Parathyroid adenoma (tissue), 2 donors: Measurements from ENCODE around the gene CFAP221.

Experiments
- H2AFZ ChIP-seq: fragments of 300-600 bp; sonication (generic); one replicate; pipeline ENCODE4 v1.7.0; 2017; ENCODE audit warnings: antibody characterized with exemption, mild to moderate bottlenecking
- H3K27ac ChIP-seq: fragments of 300-600 bp; sonication (generic); one replicate; pipeline ENCODE4 v1.7.0; 2017
- H3K27me3 ChIP-seq: fragments of 300-600 bp; sonication (generic); one replicate; pipeline ENCODE4 v1.7.0; 2017; ENCODE audit warnings: low read length; ENCODE audit not compliant: control insufficient read depth, insufficient read depth
- H3K36me3 ChIP-seq: fragments of 300-600 bp; sonication (generic); one replicate; pipeline ENCODE4 v1.7.0; 2017; ENCODE audit warnings: low read length; ENCODE audit not compliant: control insufficient read depth, insufficient read depth
- H3K4me1 ChIP-seq: fragments of 300-600 bp; sonication (generic); one replicate; pipeline ENCODE4 v1.7.0; 2017; ENCODE audit warnings: control low read depth
- H3K4me2 ChIP-seq: fragments of 300-600 bp; sonication (generic); one replicate; pipeline ENCODE4 v1.7.0; 2017; ENCODE audit warnings: low read length
- H3K4me3 ChIP-seq: fragments of 300-600 bp; sonication (generic); one replicate; pipeline ENCODE4 v1.7.0; 2017; ENCODE audit warnings: low read depth, low read length
- H3K79me2 ChIP-seq: fragments of 300-600 bp; sonication (generic); one replicate; pipeline ENCODE4 v1.7.0; 2017; ENCODE audit warnings: control low read depth
- H3K9ac ChIP-seq: fragments of 300-600 bp; sonication (generic); one replicate; pipeline ENCODE4 v1.7.0; 2017; ENCODE audit warnings: mild to moderate bottlenecking
- H3K9me3 ChIP-seq: fragments of 300-600 bp; sonication (generic); one replicate; pipeline ENCODE4 v1.7.0; 2017; ENCODE audit warnings: low read length; ENCODE audit not compliant: control insufficient read depth
- CTCF ChIP-seq: fragments of 300-600 bp; sonication (generic); IDR thresholded peaks from one replicate; pipeline ENCODE4 v1.7.0; 2017; ENCODE audit warnings: antibody characterized with exemption, mild to moderate bottlenecking
- donor health status: primary hyperparathyroidism.

The CFAP221 gene

GRCh38 chr2:119700866-119701265 is 156.6 kb downstream of the CFAP221 start:
- Histone ChIP-seq H3K9me3 (no peaks in the 10 kb centered on the region), H2AFZ (no peak overlapping the region), H3K4me2 (no peak overlapping the region), H3K79me2 (no peaks in the 10 kb centered on the region), H3K27me3 (no peaks in the 10 kb centered on the region), H3K36me3 (no peaks in the 10 kb centered on the region), H3K9ac (no peak overlapping the region), H3K4me1 (peaks cover 11% of the 10 kb centered on the region), H3K27ac (no peak overlapping the region), H3K4me3 (no peak overlapping the region)
- no peak for TF ChIP-seq CTCF

DNA sequence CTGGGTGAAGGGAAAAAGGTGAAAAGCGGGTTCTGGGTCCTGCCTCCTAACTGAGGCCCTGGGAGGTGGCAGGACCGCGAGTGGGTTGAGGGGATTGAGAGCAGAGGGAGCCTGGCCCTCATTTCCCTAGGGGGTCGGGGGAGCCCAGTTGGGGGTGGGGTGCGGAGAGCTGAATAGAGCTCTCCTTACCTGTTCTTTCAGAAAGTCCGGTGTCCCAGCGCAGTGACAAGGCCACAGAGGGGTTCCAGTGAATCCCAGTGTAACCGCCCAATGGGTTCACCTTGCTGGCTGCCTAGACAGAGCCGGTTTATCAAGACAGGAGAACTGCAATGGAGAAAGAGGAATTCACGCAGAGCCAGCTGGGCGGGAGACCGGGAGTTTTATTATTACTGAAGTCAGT is 157.1 kb downstream of the CFAP221 start:
- H3K4me2 ChIP-seq: no peak overlapping the region
- H3K79me2 ChIP-seq: no peaks in the 10 kb centered on the region
- H3K4me1 ChIP-seq: peaks cover 7% of the 10 kb centered on the region
- no peaks in the 10 kb centered on the region for H3K36me3 ChIP-seq
- no peak overlapping the region for H3K9ac ChIP-seq
- TF ChIP-seq CTCF: no peak
- H3K9me3 ChIP-seq: no peaks in the 10 kb centered on the region
- H3K4me3 ChIP-seq: no peak overlapping the region
- H3K27me3 ChIP-seq: no peaks in the 10 kb centered on the region
- no peak overlapping the region for H2AFZ ChIP-seq
- no peak overlapping the region for H3K27ac ChIP-seq

DNA sequence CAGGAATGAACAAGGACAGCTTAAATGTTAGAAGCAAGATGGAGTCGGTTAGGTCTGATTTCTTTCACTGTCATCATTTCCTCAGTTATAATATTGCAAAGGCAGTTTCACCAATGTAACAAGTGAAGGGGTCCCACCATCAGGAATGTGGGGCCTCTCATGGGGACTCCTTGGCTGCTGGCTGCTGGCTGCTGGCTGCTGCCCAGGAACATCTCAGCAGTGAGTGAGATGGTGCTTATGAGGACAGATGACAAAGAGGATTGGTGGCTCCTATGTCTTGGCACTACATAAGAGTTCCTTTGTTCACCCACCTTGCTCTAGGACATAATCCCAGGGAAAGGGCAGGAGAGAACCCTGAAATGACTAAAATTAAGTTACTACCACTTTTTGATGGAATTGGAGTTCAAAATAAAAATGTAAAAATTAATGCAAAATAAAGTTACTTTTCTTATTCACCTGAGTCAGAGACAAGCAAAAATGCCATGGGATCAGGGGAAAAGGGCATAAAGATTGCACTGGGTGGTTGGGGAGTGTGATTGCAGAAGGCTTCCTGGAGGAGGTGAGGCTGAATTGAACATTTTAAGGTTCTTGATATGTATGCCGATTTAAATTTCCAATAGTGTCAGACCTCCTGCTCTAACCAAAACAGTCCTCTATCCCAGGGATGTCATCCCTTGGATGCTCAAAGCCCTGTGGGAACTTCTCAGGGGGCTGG is 158.1 kb downstream of the CFAP221 start:
- Histone ChIP-seq H3K4me2 (no peak overlapping the region), H3K4me1 (no peaks in the 10 kb centered on the region), H3K9ac (no peak overlapping the region), H3K79me2 (no peaks in the 10 kb centered on the region), H2AFZ (peak overlapping the region; percentile 52), H3K36me3 (no peaks in the 10 kb centered on the region), H3K4me3 (no peak overlapping the region), H3K27ac (no peak overlapping the region), H3K27me3 (no peaks in the 10 kb centered on the region), H3K9me3 (no peaks in the 10 kb centered on the region)
- no peak for TF ChIP-seq CTCF

DNA sequence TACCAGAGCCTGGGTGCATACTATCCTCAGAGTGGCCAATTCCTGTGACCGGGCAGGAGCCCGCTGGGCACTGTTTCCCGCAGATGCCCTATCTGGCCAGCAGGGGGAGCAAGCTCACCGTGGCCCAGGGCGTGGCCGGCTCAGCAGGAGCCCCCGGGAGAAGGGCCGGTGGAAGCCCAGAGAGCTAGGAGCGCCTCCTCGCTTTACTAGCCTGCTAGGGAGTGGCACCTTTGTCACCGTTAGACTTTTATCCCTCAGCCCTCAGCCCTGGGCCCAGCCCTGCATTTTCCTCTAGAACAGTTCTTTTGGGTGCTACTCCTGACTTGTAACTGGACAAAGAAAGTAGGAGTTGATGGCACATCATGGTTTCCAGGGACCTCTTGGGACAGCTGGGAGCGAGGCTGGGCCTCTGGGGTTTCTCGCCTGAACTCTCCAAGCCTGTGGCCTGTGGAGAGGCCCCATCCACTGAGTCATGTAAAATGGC is 158.7 kb downstream of the CFAP221 start:
- no peak overlapping the region for H3K4me3 ChIP-seq
- no peaks in the 10 kb centered on the region for H3K79me2 ChIP-seq
- no peaks in the 10 kb centered on the region for H3K36me3 ChIP-seq
- no peaks in the 10 kb centered on the region for H3K4me1 ChIP-seq
- H3K4me2 ChIP-seq: no peak overlapping the region
- no peak overlapping the region for H3K9ac ChIP-seq
- H3K27ac ChIP-seq: no peak overlapping the region
- no peaks in the 10 kb centered on the region for H3K9me3 ChIP-seq
- TF ChIP-seq CTCF: peak; percentile 98
- H2AFZ ChIP-seq: peak overlapping the region; percentile 52
- H3K27me3 ChIP-seq: no peaks in the 10 kb centered on the region

DNA sequence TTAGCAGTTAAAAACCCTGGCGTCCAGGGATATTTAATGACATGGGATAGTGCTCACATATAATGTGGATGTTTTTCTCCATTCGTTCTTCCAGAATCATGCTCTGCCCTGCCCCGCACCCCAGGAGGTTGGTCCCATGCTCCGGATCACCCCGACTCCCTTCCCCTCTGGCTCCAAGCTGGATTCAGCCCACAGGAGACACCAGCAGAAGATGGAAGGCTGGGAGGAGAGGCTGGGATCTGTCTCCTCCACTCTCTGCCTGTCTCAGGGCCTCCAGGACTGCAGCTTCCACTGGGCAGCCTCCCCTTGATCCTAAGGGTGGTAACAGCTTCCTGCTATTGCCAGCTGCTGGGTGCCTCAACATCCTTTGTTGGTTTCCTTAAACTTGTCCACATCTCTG is 159.3 kb downstream of the CFAP221 start:
- no peaks in the 10 kb centered on the region for H3K79me2 ChIP-seq
- H3K27me3 ChIP-seq: no peaks in the 10 kb centered on the region
- no peak overlapping the region for H3K4me2 ChIP-seq
- H2AFZ ChIP-seq: no peak overlapping the region
- no peak overlapping the region for H3K27ac ChIP-seq
- H3K4me1 ChIP-seq: no peaks in the 10 kb centered on the region
- no peak overlapping the region for H3K4me3 ChIP-seq
- H3K9me3 ChIP-seq: no peaks in the 10 kb centered on the region
- no peak for TF ChIP-seq CTCF
- no peaks in the 10 kb centered on the region for H3K36me3 ChIP-seq
- H3K9ac ChIP-seq: no peak overlapping the region
